AG04450 (cell line): ENCODE results near the gene TRIM24. TPM values are rescaled to one million over a fixed set of nuclear protein-coding genes. Genes with fewer than 3 reads are reported as not detected.

Source experiments
- CTCF ChIA-PET: fragments of 300-600, 350-600 bp; formaldehyde crosslinking; extraction: SDS; loops from one replicate; lab custom pipeline; 2022; ENCODE audit warnings: antibody characterized with exemption, inconsistent platforms; lab: Charles Lee
- POLR2A ChIA-PET: fragments of 350-600 bp; formaldehyde crosslinking; extraction: SDS; loops from one replicate; lab custom pipeline; 2021; ENCODE audit warnings: antibody characterized with exemption, inconsistent platforms; lab: Yijun Ruan, JAX
- DNase-seq: peaks from one replicate; pipeline ENCODE4 v3.0.0-alpha.2; 2011; ENCODE audit warnings: low read depth, low spot score
- H3K27ac ChIP-seq: one replicate; pipeline ENCODE4 v1.5.1; 2012; ENCODE audit warnings: low read depth, low read length, control low read depth
- H3K27me3 ChIP-seq: one replicate; pipeline ENCODE4 v1.6.0; 2012; ENCODE audit warnings: low read length; ENCODE audit not compliant: control insufficient read depth, insufficient read depth
- H3K4me3 ChIP-seq: 2 replicates; pipeline ENCODE4 v1.5.1; 2011; ENCODE audit warnings: mild to moderate bottlenecking, low read depth, low read length, control low read depth
- H3K9me3 ChIP-seq: 2 replicates; pipeline ENCODE4 v1.5.1; 2012; ENCODE audit warnings: low read length; ENCODE audit not compliant: control insufficient read depth, insufficient read depth
- CTCF ChIP-seq: IDR thresholded peaks from 2 replicates; pipeline ENCODE4 v1.5.1; 2011; ENCODE audit warnings: low read depth, low read length, control low read depth, inconsistent platforms
- polyA plus RNA-seq: library from polyadenylated mRNA; depleted of rRNA; stranded (reverse); fragments of >200 nt; gene quantifications from 2 replicates; pipeline ENCODE4 v1.2.3, GENCODE V29; 2011

The TRIM24 gene
- polyA plus RNA-seq, 1 experiment: 9.3 TPM

GRCh38 chr7:138565451-138566114, 105.5 kb downstream of the TRIM24 start:
- H3K9me3 ChIP-seq: peaks cover 31% of the 10 kb centered on the region
- peak; percentile 10 for DNase-seq
- TF ChIP-seq CTCF: no peak
- H3K27ac ChIP-seq: peak overlapping the region; percentile 21
- H3K27me3 ChIP-seq: no peaks in the 10 kb centered on the region
- CTCF ChIA-PET: no interaction called here
- no peak overlapping the region for H3K4me3 ChIP-seq
- POLR2A ChIA-PET: no interaction called here

- no peaks in the 10 kb centered on the region for H3K27me3 ChIP-seq
- no peak for TF ChIP-seq CTCF
- no peak overlapping the region for H3K27ac ChIP-seq
- peaks cover 26% of the 10 kb centered on the region for H3K9me3 ChIP-seq
- CTCF ChIA-PET: interaction anchor here (0.8 kb wide), 1 partner anchor 170 kb away, joined by 3 read pairs; no protein-coding TSS in a partner anchor
- POLR2A ChIA-PET: no interaction called here
- H3K4me3 ChIP-seq: no peak overlapping the region
- no peak for DNase-seq
Observed at GRCh38 chr7:138568655-138569054, 108.6 kb downstream of the TRIM24 start.

GRCh38 chr7:138569418-138569817, 109.4 kb downstream of the TRIM24 start:
- no peaks in the 10 kb centered on the region for H3K27me3 ChIP-seq
- ChIA-PET CTCF (no interaction called here), POLR2A (no interaction called here)
- H3K9me3 ChIP-seq: peaks cover 19% of the 10 kb centered on the region
- no peak for DNase-seq
- H3K27ac ChIP-seq: no peak overlapping the region
- no peak for TF ChIP-seq CTCF
- no peak overlapping the region for H3K4me3 ChIP-seq

GRCh38 chr7:138570715-138571114, 110.7 kb downstream of the TRIM24 start:
- ChIA-PET CTCF (interaction anchor here (0.8 kb wide), 1 partner anchor 168 kb away, joined by 3 read pairs; no protein-coding TSS in a partner anchor), POLR2A (interaction anchor here (0.6 kb wide), 1 partner anchor 167 kb away, joined by 3 read pairs; no protein-coding TSS in a partner anchor)
- peaks cover 6% of the 10 kb centered on the region for H3K9me3 ChIP-seq
- TF ChIP-seq CTCF: no peak
- no peak overlapping the region for H3K27ac ChIP-seq
- no peak overlapping the region for H3K4me3 ChIP-seq
- H3K27me3 ChIP-seq: no peaks in the 10 kb centered on the region
- no peak for DNase-seq

GRCh38 chr7:138573741-138574140, 113.7 kb downstream of the TRIM24 start:
- no peaks in the 10 kb centered on the region for H3K9me3 ChIP-seq
- H3K4me3 ChIP-seq: no peak overlapping the region
- TF ChIP-seq CTCF: no peak
- DNase-seq: no peak
- no peak overlapping the region for H3K27ac ChIP-seq
- CTCF ChIA-PET: no interaction called here
- POLR2A ChIA-PET: no interaction called here
- H3K27me3 ChIP-seq: no peaks in the 10 kb centered on the region
